GM10266 (cell line): ENCODE results near the gene GRHL1.
"Not testable (repeated sequence)": the region's sequence is repeated elsewhere in the genome, so short reads cannot be mapped to it uniquely, and the experiment has no call there.

Experiments used
- DNase-seq: peaks from one replicate; pipeline ENCODE4 v3.0.0; 2012; ENCODE audit errors: extremely low spot score
- CTCF ChIP-seq: IDR thresholded peaks from 2 replicates; pipeline ENCODE4 v1.5.1; 2012; ENCODE audit warnings: mild to moderate bottlenecking, low read depth; ENCODE audit not compliant: control insufficient read depth, insufficient read depth; ENCODE audit errors: missing control alignments

GRHL1 gene

GRCh38 chr2:10012963-10013461 lies 61.5 kb downstream of the GRHL1 start:
- no peak for DNase-seq
- no peak for TF ChIP-seq CTCF

- not testable (repeated sequence) for DNase-seq
These were observed 62.3 kb downstream of the GRHL1 start for GRCh38 chr2:10013651-10014417.

GRCh38 chr2:10014418-10015190 lies 63.1 kb downstream of the GRHL1 start:
- DNase-seq, result no peak
- no peak for TF ChIP-seq CTCF

- DNase-seq, result not testable (repeated sequence)
These were observed 64.0 kb downstream of the GRHL1 start for GRCh38 chr2:10015376-10015989.

GRCh38 chr2:10016001-10016801 lies 64.7 kb downstream of the GRHL1 start:
- DNase-seq, result no peak
- TF ChIP-seq CTCF, result no peak

GRCh38 chr2:10016802-10017258 lies 65.3 kb downstream of the GRHL1 start:
- no peak for DNase-seq
- TF ChIP-seq CTCF, result no peak

- DNase-seq, result no peak
- no peak for TF ChIP-seq CTCF
These were observed 65.9 kb downstream of the GRHL1 start for GRCh38 chr2:10017313-10017941.
